Astrocyte of the spinal cord (primary cell): ENCODE measurements around the gene SLC38A10.

Source experiments
- DNase-seq: peaks from one replicate; pipeline ENCODE4 v3.0.0; 2011; ENCODE audit warnings: low read depth, low spot score
- H3K4me3 ChIP-seq: 2 replicates; pipeline ENCODE4 v1.5.1; 2011; ENCODE audit warnings: low read depth, mild to moderate bottlenecking, low read length, moderate library complexity
- in situ Hi-C: cut with HindIII; loops from 2 replicates; pipeline ENCODE4 v1.10.0; 2017; ENCODE audit warnings: low sequenced_read_pairs
- TF ChIP-seq, protein P1 (sequence below): IDR thresholded peaks from 2 replicates; pipeline ENCODE4 v1.5.1; 2012; ENCODE audit warnings: low read depth, mild to moderate bottlenecking, low read length, inconsistent platforms

The SLC38A10 gene

DNA sequence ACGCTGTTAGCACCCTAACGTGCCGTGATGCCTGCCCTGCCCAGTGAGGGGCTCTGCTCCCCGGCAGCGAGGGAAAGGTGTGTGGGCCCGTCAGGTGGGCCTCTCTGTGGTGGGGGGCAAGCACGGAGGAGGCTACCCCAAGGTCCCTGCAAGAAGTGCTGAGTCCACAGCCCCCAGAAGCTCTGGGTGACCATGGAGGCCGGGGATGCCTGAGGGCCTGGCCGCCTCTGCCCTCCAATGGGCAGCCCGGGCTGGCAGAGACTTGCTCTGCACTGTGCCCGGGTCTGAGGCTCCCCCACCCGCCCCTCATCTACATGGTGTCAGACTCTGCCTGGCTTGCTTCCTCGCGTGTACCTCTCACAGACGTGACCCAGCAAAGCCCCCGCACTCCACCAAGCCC lies 12.2 kb downstream of the SLC38A10 start:
- no peak overlapping the region for H3K4me3 ChIP-seq
- no peak for DNase-seq
- TF ChIP-seq, protein P1, sequence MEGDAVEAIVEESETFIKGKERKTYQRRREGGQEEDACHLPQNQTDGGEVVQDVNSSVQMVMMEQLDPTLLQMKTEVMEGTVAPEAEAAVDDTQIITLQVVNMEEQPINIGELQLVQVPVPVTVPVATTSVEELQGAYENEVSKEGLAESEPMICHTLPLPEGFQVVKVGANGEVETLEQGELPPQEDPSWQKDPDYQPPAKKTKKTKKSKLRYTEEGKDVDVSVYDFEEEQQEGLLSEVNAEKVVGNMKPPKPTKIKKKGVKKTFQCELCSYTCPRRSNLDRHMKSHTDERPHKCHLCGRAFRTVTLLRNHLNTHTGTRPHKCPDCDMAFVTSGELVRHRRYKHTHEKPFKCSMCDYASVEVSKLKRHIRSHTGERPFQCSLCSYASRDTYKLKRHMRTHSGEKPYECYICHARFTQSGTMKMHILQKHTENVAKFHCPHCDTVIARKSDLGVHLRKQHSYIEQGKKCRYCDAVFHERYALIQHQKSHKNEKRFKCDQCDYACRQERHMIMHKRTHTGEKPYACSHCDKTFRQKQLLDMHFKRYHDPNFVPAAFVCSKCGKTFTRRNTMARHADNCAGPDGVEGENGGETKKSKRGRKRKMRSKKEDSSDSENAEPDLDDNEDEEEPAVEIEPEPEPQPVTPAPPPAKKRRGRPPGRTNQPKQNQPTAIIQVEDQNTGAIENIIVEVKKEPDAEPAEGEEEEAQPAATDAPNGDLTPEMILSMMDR: no peak
- in situ Hi-C loops: no loop called here

DNA sequence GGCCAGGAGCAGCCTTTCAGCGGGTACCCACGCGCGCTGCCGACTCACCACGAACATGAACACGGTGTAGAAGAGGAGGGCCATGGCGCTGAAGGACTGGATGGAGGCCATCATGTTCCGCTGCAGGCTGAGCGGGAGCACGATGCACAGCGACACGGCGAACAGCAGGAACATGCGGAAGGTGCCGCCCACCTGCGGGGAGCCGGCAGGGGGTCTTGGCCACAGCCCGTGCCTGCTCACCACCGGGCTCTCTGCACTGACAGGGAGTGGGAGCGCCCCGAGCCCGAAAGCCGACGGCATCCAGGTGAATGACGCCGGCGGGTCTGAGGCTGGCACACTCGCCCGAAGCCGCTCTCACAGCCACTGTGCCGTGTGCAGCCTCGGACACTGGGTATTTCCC lies 13.0 kb downstream of the SLC38A10 start:
- in situ Hi-C loops: no loop called here
- TF ChIP-seq, protein P1: no peak
- DNase-seq: no peak
- H3K4me3 ChIP-seq: no peak overlapping the region

DNA sequence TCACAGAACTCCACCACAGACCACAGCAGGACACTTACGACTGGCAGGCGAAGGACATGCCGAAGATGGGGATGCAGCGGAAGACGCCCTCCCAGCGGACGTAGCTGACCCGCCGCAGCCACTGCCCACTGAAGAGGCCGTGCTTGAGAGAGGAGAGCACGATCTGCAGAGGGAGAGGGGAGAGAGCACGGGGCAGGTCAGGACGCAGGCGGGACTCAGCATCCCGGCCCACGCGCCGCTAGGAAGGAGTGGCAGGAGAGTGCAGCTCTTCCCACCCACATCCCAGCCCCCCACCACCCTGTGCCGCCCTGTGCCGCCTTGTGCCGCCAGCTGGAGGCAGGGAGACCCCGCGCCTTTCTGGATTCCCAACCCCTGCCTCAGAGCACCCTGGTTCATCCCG lies 14.5 kb downstream of the SLC38A10 start:
- in situ Hi-C loops: no loop called here
- TF ChIP-seq, protein P1: no peak
- DNase-seq: no peak
- no peak overlapping the region for H3K4me3 ChIP-seq

DNA sequence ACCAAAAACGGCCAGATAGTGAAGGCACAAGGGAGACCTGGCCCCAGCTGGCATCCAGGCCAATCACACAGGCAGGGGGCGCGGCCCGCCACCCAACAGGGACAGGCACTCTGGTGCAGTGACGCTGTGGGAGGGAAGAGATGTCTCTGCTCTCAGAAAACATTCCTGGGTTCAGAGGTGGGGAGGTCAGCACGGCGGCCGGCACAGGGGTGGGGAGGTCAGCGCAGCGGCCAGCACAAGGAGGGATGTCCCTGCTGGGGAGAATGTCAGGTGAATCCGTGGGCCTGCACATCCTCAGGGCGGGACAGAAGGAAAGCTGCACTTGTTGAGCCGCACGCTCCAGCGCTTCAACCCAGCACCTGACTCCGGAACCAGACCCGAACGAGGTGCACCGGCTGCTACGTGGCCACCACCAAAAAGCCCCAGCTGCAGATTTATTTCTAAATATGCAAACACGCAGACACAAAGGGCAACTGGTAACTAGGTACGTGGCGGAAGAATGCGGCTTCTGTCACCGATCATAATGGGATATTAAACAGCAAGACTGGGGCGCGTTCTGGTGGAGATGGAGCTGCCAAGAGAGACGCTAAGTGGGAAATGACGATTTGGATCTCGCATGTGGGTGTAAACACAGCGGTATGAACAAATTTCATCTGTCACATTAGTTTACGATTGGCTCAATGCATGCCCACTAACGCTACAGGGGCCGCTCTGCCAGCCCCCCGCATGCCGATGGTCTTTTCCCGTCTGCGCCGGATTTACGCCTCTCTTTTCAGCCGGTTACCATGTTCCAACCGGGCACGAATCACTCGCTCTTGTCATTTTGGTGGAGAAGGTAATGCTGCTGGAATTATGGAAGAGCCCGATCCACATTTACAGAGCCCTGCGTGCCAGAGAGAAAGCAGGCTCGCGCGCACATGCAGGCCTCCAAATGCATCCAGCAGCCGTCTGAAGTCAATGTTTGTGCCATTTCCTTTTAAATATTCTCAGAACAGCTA lies 15.5 kb downstream of the SLC38A10 start:
- H3K4me3 ChIP-seq: no peak overlapping the region
- TF ChIP-seq, protein P1: no peak
- no peak for DNase-seq
- in situ Hi-C loops: no loop called here

DNA sequence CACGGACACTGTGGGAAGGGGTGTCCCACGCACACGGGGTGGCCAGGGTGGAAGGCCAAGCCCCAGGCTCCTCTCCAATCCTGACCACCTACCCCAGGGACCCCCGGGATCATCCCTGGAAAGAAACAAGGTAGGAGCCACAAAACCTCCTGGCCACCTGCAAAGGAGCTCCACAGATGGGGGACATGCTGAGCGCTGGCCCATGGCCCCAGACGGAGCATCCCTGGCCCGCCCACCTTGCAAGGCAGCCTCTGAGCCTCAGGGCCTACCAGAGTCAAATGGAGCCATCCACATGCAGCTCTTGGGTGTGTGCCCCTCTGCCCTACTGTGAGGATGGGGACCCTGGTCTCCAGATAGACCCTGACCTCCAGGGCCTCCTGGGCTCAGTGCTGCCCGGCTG lies 16.3 kb downstream of the SLC38A10 start:
- TF ChIP-seq, protein P1: no peak
- in situ Hi-C loops: no loop called here
- no peak for DNase-seq
- no peak overlapping the region for H3K4me3 ChIP-seq

DNA sequence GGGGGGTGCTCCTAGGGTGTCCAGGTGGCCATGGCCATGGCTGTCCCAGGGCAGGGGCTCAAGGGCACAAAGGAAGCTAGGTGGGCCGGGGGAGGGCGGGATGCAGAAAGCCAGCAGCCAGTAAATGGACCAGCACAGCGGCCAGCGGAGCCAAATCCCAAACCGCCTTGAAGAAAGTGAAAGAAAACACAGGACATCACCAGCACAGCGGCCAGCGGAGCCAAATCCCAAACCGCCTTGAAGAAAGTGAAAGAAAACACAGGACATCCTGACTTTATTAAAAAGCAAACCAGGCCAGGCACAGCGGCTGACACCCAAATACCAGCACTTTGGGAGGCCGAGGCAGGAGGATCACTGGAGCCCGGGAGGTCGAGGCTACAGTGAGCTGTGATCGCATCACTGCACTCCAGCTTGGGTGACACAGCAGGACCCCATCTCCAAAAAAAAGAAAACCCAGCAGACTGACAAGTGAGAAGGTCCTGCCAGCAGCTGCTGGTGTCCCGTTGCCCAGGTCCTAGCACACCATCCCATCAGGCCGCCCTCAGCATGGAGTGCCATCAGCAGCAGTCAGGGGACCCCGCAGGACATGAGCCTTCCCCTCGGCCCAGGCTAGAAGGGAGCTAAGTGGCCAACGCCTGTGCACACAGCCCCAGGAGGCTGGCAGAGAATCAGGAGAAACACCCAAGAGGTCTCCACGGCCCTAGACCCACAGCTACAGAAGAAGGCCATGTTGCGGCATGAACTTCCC lies 17.0 kb downstream of the SLC38A10 start:
- TF ChIP-seq, protein P1: no peak
- no peak overlapping the region for H3K4me3 ChIP-seq
- in situ Hi-C loops: no loop called here
- DNase-seq: no peak
